ENCODE results near the gene DCAF8L1.
"Not testable (repeated sequence)": the region's sequence is repeated elsewhere in the genome, so short reads cannot be mapped to it uniquely, and the experiment has no call there.

The DCAF8L1 gene

DNA sequence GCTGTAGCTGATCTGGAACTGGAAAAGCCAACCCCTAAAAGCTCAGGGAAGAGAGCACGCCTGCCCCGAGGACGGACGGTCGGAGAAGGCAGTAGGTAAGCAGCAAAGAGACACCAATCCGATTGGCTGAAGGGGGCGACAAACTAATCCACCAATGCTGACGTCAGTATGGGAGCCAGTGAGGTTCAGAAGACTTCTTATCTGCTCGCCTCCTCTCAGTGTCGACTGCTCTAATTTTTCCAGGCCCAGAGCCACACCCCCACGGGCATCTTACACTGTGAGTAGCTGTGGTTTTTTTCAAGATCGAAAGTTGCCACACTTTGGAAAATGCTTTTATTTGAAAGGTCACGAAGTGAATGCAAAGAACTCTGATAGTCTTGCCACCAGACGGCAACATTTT lies at the start of gene DCAF8L1:
TSS of gene DCAF8L1 (minus strand) at position 101 of the 400 bp plus-strand sequence. CDS start 115 bp downstream, outside the sequence.
- DNase-seq: no peak

DNA sequence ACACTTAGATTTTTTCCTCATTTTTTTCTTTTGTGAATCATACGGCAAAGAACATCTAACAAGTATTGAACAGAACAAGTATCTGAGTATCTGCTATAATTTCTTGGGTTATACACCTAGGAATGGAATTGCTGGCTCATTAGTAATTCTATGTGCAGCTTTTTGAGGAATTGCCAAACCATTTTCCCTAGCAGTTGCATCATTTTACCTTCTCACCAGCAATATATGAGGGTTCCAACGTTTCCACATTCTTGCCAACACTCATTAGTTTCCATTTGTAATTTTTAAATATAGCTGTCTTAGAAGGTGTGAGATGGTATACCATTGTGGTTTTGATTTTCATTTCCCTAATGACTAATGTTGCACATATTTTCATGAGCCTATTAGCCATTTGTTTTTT lies 41.1 kb upstream of the DCAF8L1 start:
- no peak for DNase-seq

DNA sequence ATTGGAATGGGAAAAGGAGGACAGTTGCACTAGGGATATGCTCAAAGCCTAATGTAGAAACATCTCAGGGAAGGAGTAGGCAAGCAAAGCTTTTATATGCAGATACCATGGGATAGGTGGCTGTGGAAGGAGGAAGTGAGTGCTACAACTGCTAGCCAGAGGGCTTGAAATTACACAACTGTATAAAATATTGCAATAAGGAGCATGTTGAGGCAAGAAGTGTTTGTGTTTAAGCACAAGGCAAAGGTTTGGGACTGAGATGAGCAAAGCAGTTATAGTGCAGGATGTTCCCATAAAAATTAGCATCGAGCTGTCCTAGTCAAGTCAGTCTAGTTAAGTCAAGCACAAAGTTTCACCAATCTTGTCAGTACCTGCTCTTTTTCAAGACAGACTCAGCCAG lies 35.6 kb upstream of the DCAF8L1 start:
- no peak for DNase-seq

DNA sequence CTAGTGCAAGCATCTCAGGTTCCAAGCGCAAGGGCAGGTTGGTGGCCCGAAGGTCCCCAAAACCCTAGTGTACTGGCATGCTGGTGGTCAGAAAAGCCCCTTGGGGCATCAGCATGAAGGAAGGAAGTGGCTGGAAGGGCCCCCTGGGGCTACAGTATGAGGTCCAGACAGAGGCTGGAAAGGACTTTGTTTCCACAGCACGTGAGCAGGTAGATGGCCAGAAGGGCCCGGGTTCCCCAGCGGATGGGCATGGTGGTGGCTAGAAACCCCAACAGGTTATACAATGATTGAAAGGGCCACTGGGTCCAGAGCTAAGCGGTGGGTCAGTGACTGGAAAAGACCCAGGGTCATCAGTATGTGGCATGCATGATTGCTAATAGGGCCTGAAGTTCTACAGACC lies 34.7 kb upstream of the DCAF8L1 start:
- no peak for DNase-seq

DNA sequence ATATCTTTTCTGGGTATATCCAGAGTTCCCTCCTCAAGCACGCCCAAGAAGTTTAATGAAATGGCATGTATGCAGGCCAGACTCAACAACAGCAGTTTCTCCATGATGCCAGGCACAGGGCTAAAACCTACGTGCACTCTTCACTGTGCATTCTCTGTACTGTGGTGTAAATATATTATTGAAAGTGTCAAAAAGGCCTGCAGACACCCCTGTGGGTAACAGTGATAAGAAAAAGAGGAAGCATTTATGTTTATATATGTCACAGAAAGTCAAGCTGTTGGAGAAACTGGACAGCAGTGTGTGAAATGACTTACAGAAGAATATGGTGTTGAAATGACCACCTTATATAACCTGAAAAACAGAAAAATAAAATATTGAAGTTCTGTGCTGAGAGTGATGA lies 29.6 kb upstream of the DCAF8L1 start:
- DNase-seq: no peak

DNA sequence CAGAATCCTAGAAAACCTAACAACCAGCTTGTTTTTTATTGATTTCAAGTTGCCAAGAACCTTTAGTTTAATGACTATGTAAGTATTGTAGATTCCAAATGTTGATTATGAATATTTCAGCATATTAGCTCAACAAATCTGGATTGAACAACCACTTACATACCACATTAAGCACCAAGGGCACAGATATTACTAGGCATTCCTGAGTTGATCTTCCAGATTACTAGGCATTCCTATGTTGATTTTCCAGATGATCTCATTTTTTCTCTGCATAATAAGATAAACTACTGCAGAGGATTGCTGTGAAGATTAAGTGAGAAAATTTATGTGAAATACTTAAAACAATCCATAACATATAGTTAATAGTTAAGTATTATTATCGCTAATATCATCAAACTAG lies 17.4 kb upstream of the DCAF8L1 start:
- DNase-seq: no peak

DNA sequence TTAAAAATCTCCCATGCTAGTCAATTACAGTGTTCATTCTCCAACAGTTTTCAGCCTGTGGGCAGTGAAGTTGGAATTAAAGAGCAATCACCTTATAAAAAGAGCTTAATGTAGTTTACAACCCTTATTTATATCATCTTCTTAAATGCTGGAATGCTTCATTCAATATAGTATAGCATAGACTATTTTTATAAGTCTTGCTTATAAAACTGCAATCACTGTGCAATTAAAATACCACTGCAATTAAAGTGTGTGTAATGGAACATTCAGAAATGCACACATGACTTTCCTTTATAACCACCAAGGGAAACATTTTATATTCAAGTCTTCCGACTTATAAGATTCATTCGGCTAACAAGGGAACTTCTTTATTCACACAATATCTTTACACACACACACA lies 16.4 kb upstream of the DCAF8L1 start:
- DNase-seq: no peak

DNA sequence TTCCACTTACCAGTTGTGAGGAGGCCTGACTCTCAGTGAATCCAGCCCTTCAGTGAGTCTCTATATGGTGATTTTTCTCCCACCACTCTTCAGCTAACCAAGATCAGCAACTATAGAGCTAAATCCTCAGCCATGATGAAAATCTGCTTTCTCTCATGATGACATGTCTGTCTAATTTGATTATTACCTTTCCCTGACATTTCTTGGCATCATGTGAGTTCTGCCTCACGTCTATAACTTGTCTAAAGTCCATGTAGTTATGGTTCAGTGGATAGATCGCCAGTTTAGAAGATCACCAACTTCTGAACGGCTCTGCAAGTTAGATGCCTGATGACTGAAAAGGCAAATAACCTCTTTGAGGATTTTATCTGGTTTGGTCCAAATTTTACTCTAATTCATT lies 14.9 kb upstream of the DCAF8L1 start:
- no peak for DNase-seq

DNA sequence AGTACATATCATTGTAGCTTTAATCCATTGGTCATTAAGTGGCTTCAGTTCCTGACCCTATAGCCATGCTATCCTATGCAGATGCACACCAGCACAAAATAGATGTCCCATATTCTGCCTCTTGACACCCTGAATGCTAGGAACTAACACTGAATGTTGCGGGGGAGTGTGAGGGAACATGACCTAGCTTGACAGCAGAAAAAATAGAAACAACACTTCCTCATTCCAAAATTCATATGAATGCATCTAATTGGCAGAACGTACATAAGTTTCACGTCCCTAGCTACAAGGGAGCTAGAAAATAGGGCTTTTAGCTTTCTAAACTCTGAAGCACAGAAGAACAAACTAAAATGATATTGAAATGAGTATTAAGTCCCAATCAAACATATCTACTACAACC lies 14.4 kb upstream of the DCAF8L1 start:
- no peak for DNase-seq

DNA sequence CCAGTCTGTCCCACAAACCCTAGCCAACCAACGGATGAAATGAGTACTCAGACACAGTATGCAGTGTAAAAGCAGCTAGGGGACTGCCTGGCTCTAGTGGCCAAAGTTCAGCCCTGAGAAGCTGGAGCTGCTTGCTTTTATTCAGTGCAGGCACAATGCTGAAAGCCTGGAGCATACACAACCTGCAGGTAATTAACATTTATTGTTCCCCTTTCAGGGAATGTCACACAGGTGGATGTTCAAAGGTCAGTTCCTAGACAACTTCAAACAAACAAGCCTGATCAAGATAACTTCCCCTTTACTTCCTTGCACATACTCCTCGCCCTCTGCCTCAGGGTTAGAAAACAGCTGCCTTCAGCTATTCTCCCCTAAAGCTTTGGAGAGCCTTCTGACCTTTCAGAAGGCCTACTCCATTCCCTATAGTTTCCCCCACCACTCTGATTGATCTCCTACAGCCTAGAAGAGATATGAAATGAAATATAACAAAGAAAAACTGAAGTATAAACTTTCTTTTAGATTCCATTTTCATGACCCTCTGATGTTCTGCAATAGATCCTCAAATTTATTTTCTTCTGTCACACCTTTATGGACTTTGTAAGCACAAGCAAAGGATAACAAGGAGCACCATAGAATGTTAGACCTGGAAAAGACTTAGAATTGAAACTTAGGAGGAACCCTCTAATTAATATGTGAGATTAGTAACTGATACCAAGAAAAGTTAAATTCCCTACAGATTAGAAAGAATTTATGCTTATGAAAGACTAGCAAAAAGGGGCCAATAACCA lies 6.8 kb upstream of the DCAF8L1 start:
- no peak for DNase-seq

DNA sequence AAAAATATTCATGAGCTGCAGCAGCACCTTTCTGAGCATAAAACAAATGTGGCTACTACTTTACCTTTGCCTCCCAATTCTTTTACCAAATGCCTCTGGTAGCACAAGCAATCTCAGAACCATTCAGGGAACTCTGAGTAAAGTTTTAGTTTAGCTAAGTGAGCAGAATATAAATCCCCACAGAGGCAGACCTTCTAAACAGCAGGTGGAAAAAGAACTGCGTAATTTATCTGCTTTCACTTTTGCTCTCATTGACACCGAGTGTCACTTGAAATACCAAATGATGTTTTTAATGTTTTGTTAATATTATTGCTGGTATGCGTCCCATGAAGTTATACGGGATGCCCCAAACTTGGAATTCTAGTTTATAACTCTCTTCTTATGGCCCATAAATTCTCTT lies 4.3 kb downstream of the DCAF8L1 start:
- DNase-seq: not testable (repeated sequence)

DNA sequence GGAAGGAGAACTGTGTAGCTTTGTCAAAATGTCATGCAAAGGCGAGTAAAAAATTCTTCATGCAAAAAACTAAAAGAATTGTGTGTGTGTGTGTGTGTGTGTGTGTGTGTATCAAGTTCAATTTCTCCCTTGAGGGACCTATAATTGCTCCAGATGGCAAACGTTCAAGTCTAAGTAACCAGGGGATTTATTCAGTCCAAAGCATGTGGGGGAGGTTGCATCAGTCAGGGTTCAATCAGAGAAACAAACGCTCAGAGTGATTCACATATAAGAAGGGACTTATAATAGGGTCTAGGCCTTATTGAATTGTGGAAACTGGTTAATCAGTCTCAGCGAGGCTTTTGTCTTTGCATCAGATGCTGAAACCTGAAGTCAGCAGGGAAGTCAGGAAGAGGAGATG lies 5.0 kb downstream of the DCAF8L1 start:
- DNase-seq: no peak

DNA sequence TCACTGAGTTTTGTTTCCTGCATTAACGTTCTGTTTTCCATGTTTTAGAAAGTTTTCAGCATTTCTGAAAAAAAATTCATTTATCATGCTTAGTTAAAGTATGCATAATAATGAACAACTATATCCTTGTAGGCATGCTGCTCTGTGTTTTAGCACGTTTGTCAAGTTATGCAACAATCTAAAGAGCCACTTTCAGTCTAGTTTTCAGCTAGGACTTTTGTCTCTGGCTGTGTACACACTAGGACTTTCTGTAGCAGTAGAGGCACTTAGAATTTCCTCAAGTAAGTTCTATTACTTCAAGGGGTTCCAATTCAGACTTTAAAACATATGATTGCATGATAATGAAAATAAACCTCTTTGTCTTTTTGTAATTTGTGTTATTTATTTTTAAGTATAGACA lies 12.4 kb downstream of the DCAF8L1 start:
- DNase-seq: no peak

DNA sequence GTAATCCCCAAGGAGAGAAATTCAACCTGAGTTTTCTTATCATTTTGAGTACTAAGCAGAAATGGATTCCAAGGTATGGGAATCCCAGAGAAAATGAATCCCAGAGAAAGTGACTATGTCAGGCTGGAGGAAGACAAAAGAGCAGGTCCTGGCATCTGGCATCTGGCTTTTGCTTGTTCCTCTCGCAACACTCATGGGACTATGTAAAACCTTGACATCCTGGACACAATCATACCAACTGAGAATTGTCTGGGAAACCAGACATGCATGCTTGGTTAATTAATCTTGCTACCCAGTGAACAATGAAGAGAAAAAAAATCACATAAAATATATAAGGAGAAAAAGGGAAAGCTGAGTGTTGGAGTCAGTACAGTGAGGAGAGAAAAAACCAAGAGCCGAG lies 12.9 kb downstream of the DCAF8L1 start:
- DNase-seq: no peak

DNA sequence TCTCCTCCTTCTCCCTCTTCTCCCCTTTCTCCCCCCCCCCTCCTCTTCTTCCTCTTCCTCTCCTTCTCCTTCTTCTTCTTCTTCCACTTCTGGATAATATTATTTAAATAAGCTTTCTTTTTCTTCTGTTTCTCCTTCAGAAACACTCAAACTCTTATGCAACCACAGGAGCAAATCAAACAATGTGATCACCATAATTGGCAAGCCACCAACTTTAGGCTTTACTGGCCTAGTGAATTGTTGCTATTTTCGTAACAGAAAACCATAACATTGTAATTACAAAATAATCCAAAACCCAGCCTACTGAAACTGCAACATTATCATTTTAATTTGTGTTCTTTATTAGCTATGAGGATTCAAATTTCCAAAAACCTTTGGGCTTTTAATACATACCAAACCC lies 14.3 kb downstream of the DCAF8L1 start:
- no peak for DNase-seq

DNA sequence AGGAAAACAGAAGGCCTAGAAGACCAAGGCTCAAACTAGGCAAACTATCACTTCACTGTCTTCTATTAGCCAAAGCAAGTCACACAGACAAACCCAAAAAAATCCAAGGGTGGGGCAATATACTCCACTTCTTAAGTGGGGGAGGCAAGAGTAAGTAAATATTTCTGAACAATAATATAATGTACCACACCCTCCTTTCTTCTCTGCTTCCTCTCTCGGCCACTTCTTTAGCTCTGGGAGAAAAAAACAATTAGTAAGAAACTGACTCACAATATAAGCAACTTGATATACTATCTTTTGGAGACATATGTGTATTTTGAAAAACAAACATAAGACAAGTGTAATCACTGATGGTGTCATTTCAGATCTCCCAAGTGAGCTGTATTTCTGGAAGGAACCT lies 14.8 kb downstream of the DCAF8L1 start:
- DNase-seq: no peak

DNA sequence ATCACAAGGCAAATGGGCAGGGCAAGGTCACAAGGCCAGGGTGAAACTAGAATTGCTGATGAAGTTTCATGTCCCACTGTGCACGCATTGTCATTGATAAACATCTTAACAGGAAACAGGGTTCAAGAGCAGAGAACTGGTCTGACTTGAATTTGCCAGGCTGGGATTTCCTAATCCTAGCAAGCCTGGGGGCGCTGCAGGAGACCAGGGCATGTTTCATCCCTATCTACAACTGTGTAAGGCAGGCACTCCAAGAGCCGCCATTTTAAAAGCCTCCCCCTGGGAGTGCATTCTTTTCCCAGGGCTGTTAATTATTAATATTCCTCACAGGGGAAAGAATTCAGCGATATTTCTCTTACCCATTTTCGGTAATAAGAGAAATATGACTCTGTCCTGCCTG lies 15.9 kb downstream of the DCAF8L1 start:
- not testable (repeated sequence) for DNase-seq

DNA sequence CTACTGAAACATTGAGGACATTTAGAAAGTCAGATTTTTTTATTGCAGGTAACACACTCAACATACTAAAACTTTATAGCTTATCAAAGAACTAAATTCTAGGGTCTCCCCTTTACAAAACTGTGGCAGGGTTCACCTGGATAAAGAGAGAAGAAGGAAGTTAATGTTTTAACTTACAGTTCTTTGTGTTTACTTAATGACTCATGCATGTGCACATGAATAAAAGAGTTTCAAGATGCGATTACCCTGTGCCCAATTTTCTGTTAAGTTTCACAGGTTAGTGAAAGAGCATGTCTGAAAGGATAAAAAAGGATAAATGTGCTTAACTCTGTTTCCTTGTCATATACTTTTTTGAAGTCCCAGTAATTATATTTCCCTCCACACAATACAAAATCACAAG lies 16.8 kb downstream of the DCAF8L1 start:
- no peak for DNase-seq

DNA sequence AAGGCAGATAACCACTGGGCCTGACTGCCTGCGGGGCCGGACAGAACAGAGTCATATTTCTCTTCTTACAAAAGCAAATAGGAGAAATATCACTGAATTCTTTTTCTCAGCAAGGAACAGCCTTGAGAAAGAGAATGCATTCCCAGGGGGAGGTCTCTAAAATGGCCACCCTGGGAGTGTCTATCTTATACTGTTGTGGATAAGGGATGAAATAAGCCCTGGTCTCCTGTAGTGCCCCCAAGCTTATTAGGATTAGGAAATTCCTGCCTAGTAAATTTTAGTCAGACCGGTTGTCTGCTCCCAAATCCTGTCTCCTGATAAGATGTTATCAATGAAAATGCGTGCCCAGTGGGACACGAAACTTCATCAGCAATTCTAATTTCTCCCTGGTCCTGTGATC lies 20.8 kb downstream of the DCAF8L1 start:
- DNase-seq: not testable (repeated sequence)

DNA sequence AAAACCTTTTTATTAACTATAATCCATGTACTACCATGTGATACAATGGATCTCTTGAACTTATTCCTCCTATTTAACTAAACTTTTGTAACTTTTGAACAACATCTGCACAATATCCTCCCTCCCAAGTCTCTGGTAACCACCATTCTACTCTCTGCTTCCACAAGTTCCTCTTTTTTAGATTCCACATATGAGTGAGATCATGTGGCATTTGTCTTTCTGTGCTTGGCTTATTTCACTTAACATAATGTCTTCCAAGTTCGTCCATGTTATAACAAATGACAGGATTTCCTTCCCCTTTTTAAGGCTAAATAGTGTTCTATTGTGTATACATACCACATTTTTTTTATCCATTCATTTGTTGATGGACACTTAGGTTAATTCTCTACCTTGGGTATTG lies 28.1 kb downstream of the DCAF8L1 start:
- DNase-seq: no peak

DNA sequence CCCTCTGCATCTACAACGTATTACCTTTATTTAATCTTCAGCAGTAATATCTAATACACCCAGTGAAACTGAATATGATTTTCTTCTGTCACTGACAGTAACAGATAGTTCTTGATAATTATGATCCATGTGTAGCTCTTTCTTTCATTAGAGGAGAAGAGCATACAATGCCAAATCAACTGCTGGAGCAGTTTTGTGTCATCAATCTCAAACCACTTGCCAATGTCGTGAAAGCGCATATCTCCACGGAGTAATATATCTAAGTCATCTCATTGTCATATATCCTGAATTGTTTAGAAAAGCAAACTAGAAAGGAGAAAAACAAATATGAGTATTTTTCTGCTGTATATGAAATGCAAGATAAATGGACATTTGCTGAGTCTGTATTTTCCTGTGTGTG lies 47.9 kb downstream of the DCAF8L1 start:
- DNase-seq: no peak

Measured in NCI-H446 (cell line).